GM15510 (cell line): ENCODE results near the gene ICAM4.

Experiments used
- POLR2A ChIP-seq: IDR thresholded peaks from 3 replicates; pipeline ENCODE4 v1.6.1; 2011; ENCODE audit warnings: borderline replicate concordance; ENCODE audit not compliant: insufficient read length; ENCODE audit errors: extremely low read depth

Gene ICAM4

GRCh38 chr19:10259162-10259905 is 27.4 kb upstream of the ICAM4 start:
- no peak for TF ChIP-seq POLR2A

- TF ChIP-seq POLR2A = no peak
Measured at GRCh38 chr19:10260141-10260584, 26.6 kb upstream of the ICAM4 start.

- no peak for TF ChIP-seq POLR2A
Measured at GRCh38 chr19:10262771-10263170, 24.0 kb upstream of the ICAM4 start.

GRCh38 chr19:10266706-10267105 is 20.0 kb upstream of the ICAM4 start:
- no peak for TF ChIP-seq POLR2A

GRCh38 chr19:10268071-10268470 is 18.7 kb upstream of the ICAM4 start:
- TF ChIP-seq POLR2A = no peak

GRCh38 chr19:10269333-10270179 is 17.2 kb upstream of the ICAM4 start:
- no peak for TF ChIP-seq POLR2A

- TF ChIP-seq POLR2A = no peak
Measured at GRCh38 chr19:10270180-10270615, 16.6 kb upstream of the ICAM4 start.

GRCh38 chr19:10270616-10271394 is 15.9 kb upstream of the ICAM4 start, which contains the start of gene ICAM1:
Gene ICAM1 (plus strand): TSS chr19:10271120. CDS start chr19:10271160, 40 bp downstream.
- peak; percentile 99 for TF ChIP-seq POLR2A

GRCh38 chr19:10271543-10272086 is 15.1 kb upstream of the ICAM4 start:
- no peak for TF ChIP-seq POLR2A

- TF ChIP-seq POLR2A = no peak
Measured at GRCh38 chr19:10274589-10274988, 12.2 kb upstream of the ICAM4 start.

GRCh38 chr19:10277795-10278589 is 8.8 kb upstream of the ICAM4 start:
- TF ChIP-seq POLR2A = no peak

- TF ChIP-seq POLR2A = no peak
Measured at GRCh38 chr19:10278935-10279334, 7.8 kb upstream of the ICAM4 start.

- TF ChIP-seq POLR2A = no peak
Measured at GRCh38 chr19:10279737-10280442, 6.9 kb upstream of the ICAM4 start.
